Peyer's patch (tissue), 4 donors: ENCODE results near the gene LMBR1. TPM values are rescaled to one million over a fixed set of nuclear protein-coding genes. Genes with fewer than 3 reads are reported as not detected.

Source experiments
- DNase-seq, 3 donors: peaks; one replicate each; pipeline ENCODE4 v3.0.0-alpha.2; 2017 to 2019
- H3K27ac ChIP-seq, 4 donors: fragments of 200-600 bp; sonication (generic); one replicate each; pipeline ENCODE4 v1.5.1; 2016 to 2019
- H3K27me3 ChIP-seq, 2 donors: fragments of 200-600 bp; sonication (generic); one replicate each; pipeline ENCODE4 v1.5.1; 2019
- H3K36me3 ChIP-seq, 3 donors: fragments of 200-600 bp; sonication (generic); one replicate each; pipeline ENCODE4 v1.5.1; 2016 to 2019
- H3K4me1 ChIP-seq, 4 donors: fragments of 200-600 bp; sonication (generic); one replicate each; pipeline ENCODE4 v1.5.1; 2016 to 2019
- H3K4me3 ChIP-seq, 4 donors: fragments of 200-600 bp; sonication (generic); 1 replicate in 3 of 4; 2 replicates in 1 of 4; pipeline ENCODE4 v1.5.1; 2016 to 2019; ENCODE audit warnings: mild to moderate bottlenecking in 1 of 4
- H3K9me3 ChIP-seq, 4 donors: fragments of 200-600 bp; sonication (generic); one replicate each; pipeline ENCODE4 v1.5.1; 2016 to 2019; ENCODE audit warnings: mild to moderate bottlenecking in 1 of 4
- CTCF ChIP-seq, 6 experiments: fragments of 450-650 bp in 4 of 6; fragments of 200-600 bp in 2 of 6; sonication (generic) in 1 of 6; IDR thresholded peaks; one replicate each; pipeline ENCODE4 v1.5.1; 2017 to 2019; ENCODE audit warnings: antibody characterized with exemption in 6 of 6, mild to moderate bottlenecking in 3 of 6, moderate library complexity in 1 of 6
- POLR2A ChIP-seq, 2 donors: fragments of 450-650 bp; IDR thresholded peaks; one replicate each; pipeline ENCODE4 v1.5.1; 2017; ENCODE audit warnings: antibody characterized with exemption in 2 of 2, mild to moderate bottlenecking in 2 of 2, moderate library complexity in 2 of 2
- total RNA-seq, 4 donors: library from RNA; depleted of rRNA; stranded (reverse); fragments of >200 nt; gene quantifications; one replicate each; pipeline ENCODE4 v1.1.0, GENCODE V29; 2016

The LMBR1 gene
- total RNA-seq, 4 donors from 2014 or later = 30.5 to 69.3 (median 62.8) TPM

GRCh38 chr7:156843157-156843556 lies 49.8 kb downstream of the LMBR1 start:
- Histone ChIP-seq H3K36me3 (no peaks in the 10 kb centered on the region), H3K27me3 (no peaks in the 10 kb centered on the region), H3K4me3 (no peak overlapping the region), H3K9me3 (no peaks in the 10 kb centered on the region), H3K27ac (no peak overlapping the region), H3K4me1 (no peaks in the 10 kb centered on the region)
- no peak for DNase-seq
- TF ChIP-seq CTCF (IDR thresholded peaks at IDR 0.05) (no peak), POLR2A (IDR thresholded peaks at IDR 0.05) (no peak)

GRCh38 chr7:156842740-156843140 lies 50.2 kb downstream of the LMBR1 start:
- no peaks in the 10 kb centered on the region for H3K27me3 ChIP-seq
- H3K4me1 ChIP-seq = no peaks in the 10 kb centered on the region
- H3K27ac ChIP-seq = no peak overlapping the region
- no peaks in the 10 kb centered on the region for H3K36me3 ChIP-seq
- no peak for DNase-seq
- no peak overlapping the region for H3K4me3 ChIP-seq
- no peaks in the 10 kb centered on the region for H3K9me3 ChIP-seq
- TF ChIP-seq POLR2A (IDR thresholded peaks at IDR 0.05) (no peak), CTCF (IDR thresholded peaks at IDR 0.05) (no peak)

DNA sequence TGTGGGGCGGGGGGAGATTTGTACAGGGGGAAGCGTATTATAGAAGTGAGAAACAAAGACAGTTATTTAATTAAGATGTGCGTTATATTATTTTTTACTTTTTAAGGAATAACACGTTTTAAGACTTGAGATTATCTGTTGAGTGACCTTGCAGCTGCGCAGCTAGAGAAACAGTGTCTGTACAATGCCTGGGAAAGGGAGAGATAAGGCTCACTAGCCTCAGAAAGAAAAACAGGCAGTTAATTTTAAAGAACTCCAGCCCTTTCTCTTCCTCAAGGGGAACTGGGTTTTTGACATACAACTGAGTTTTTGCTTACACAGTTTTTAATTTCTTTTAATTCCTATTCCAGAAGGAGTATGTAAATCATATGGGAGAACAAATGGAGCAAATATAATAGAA lies 50.7 kb downstream of the LMBR1 start:
- TF ChIP-seq POLR2A (IDR thresholded peaks at IDR 0.05) (no peak), CTCF (IDR thresholded peaks at IDR 0.05) (no peak)

DNA sequence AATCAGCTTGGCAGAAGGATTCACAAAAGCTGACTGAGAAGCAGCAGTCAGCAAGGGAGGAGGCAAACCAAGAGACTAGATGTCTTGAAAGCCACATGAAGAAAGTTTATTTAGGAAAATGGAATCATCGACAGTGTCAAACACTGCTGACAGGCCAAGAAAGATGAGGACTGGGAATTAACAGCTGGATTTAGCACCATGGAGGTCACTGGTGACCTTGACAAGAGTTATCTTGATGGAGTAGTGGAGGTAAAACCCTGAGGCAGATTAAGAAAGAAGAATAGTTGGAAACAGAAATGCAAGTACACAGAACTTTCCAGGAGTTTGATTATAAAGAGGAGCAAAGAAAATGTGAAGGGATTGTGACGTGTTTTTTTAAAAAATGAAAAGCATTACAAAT lies 51.5 kb downstream of the LMBR1 start:
- no peaks in the 10 kb centered on the region for H3K36me3 ChIP-seq
- TF ChIP-seq POLR2A (IDR thresholded peaks at IDR 0.05) = no peak
- no peak for TF ChIP-seq CTCF (IDR thresholded peaks at IDR 0.05)
- no peak for DNase-seq
- H3K4me3 ChIP-seq = no peak overlapping the region
- H3K4me1 ChIP-seq = no peaks in the 10 kb centered on the region
- no peaks in the 10 kb centered on the region for H3K9me3 ChIP-seq
- H3K27ac ChIP-seq = no peak overlapping the region
- H3K27me3 ChIP-seq = no peaks in the 10 kb centered on the region

More for the DNA sequence above, 50.7 kb downstream of the LMBR1 start:
- Histone ChIP-seq H3K4me1 (no peaks in the 10 kb centered on the region), H3K27me3 (no peaks in the 10 kb centered on the region), H3K36me3 (no peaks in the 10 kb centered on the region), H3K9me3 (no peaks in the 10 kb centered on the region), H3K27ac (no peak overlapping the region), H3K4me3 (no peak overlapping the region)
- DNase-seq = no peak

DNA sequence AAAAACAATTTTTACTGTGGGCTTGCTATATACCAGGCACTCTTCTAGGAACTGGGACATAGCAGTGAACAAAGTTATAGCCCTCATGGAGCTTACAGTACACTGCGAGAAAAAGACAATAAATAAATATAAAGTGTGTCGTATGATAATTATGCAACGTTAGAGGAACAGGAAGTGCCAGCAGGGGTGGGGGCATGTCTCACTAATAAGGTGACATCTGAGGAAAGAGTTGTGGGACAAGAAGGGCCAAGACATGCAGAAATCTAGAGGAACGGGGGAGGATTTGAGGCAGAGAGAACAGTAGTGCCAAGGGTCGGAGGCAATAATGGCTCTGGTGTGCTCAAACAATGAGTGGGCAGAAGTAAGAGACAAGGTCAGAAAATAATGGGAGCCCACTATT lies 52.8 kb downstream of the LMBR1 start:
- no peaks in the 10 kb centered on the region for H3K9me3 ChIP-seq
- peaks cover 0 to under 1% (median 0%) of the 10 kb centered on the region in 3 donors for H3K36me3 ChIP-seq
- H3K27me3 ChIP-seq = no peaks in the 10 kb centered on the region
- no peaks in the 10 kb centered on the region for H3K4me1 ChIP-seq
- TF ChIP-seq POLR2A (IDR thresholded peaks at IDR 0.05) = no peak
- no peak for TF ChIP-seq CTCF (IDR thresholded peaks at IDR 0.05)
- DNase-seq = no peak
- H3K27ac ChIP-seq = no peak overlapping the region
- no peak overlapping the region for H3K4me3 ChIP-seq

- H3K27ac ChIP-seq = no peak overlapping the region
- H3K36me3 ChIP-seq = peaks cover 0 to 11% (median 0%) of the 10 kb centered on the region in 3 donors
- TF ChIP-seq CTCF (IDR thresholded peaks at IDR 0.05) (no peak), POLR2A (IDR thresholded peaks at IDR 0.05) (no peak)
- H3K4me3 ChIP-seq = no peak overlapping the region
- no peaks in the 10 kb centered on the region for H3K4me1 ChIP-seq
- DNase-seq = no peak
- no peaks in the 10 kb centered on the region for H3K27me3 ChIP-seq
- no peaks in the 10 kb centered on the region for H3K9me3 ChIP-seq
These were observed 56.5 kb downstream of the LMBR1 start for GRCh38 chr7:156836443-156836842.
